ENCODE measurements around the gene TFF3.

DNA sequence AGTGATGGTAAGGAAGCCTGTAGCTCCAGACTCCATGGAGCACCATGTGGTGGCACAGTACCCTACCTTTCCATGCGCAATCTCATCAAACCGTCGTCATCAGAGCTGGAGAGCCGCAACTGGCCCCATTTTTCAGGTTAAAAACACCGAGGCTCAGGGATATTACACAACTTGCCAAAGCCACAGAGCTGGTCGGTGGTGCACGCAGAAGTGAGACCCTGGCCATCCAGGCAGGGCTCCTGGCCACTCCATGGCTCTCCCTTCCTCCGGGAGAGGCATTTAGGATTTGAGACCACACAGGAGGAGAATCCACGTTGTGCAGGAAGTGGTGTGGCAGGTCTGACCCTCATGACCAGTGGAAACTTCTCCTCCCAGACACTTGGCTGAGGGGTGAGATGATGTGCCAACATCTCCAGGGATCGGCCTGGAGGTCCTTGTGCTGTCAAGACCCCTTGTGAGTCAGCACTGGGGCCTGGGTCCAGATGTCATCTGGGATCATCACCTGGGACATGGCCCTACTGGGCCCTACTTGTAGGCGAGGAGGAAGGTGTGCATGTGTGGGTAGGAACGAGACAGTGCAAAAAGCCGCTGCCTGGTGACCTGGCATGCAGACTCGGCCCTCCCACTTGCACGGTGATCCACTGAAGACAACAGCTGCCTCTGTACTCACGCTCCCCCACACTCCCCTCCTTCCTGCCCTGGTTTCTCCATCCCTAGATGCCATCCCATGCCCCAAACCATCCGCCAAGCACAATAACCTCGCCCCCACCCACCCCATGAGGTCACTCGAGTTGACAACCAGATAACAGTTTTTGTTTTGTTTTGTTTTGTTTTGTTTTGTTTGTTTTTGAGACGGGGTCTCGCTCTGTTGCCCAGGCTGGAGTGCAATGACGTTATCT, 10.4 kb downstream of the TFF3 start:
- TF ChIP-seq, protein P1, sequence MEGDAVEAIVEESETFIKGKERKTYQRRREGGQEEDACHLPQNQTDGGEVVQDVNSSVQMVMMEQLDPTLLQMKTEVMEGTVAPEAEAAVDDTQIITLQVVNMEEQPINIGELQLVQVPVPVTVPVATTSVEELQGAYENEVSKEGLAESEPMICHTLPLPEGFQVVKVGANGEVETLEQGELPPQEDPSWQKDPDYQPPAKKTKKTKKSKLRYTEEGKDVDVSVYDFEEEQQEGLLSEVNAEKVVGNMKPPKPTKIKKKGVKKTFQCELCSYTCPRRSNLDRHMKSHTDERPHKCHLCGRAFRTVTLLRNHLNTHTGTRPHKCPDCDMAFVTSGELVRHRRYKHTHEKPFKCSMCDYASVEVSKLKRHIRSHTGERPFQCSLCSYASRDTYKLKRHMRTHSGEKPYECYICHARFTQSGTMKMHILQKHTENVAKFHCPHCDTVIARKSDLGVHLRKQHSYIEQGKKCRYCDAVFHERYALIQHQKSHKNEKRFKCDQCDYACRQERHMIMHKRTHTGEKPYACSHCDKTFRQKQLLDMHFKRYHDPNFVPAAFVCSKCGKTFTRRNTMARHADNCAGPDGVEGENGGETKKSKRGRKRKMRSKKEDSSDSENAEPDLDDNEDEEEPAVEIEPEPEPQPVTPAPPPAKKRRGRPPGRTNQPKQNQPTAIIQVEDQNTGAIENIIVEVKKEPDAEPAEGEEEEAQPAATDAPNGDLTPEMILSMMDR (IDR thresholded peaks at IDR 0.05), result no peak
- no peak for TF ChIP-seq POLR2A (IDR thresholded peaks at IDR 0.05)

Data from Peyer's patch (tissue), 4 donors.